Epidermal melanocyte (primary cell): ENCODE results near the gene TIMM29.
A peak's percentile ranks its signal among the peaks of the same experiment; 100 is the strongest.
"Not testable (repeated sequence)": the region's sequence is repeated elsewhere in the genome, so short reads cannot be mapped to it uniquely, and the experiment has no call there.

Experiments used
- DNase-seq: peaks from one replicate; pipeline ENCODE4 v3.0.0; 2011; ENCODE audit warnings: low spot score; ENCODE audit not compliant: insufficient read length

TIMM29 gene

GRCh38 chr19:10936661-10937084 is 8.1 kb downstream of the TIMM29 start:
- DNase-seq: peak; percentile 69

GRCh38 chr19:10941649-10942048 is 13.0 kb downstream of the TIMM29 start:
- not testable (repeated sequence) for DNase-seq

GRCh38 chr19:10943412-10943811 is 14.8 kb downstream of the TIMM29 start:
- not testable (repeated sequence) for DNase-seq

GRCh38 chr19:10945264-10945663 is 16.7 kb downstream of the TIMM29 start:
- DNase-seq: no peak

- DNase-seq: no peak
These were observed 18.5 kb downstream of the TIMM29 start for GRCh38 chr19:10946958-10947657.

- DNase-seq: no peak
These were observed 24.2 kb downstream of the TIMM29 start for GRCh38 chr19:10952809-10953208.

- DNase-seq: not testable (repeated sequence)
These were observed 30.8 kb downstream of the TIMM29 start for GRCh38 chr19:10959277-10959968.

GRCh38 chr19:10960314-10961072 is 31.9 kb downstream of the TIMM29 start, which contains the start of gene SMARCA4:
Gene SMARCA4, plus strand, starts transcription at chr19:10961030. Its CDS starts 23,122 bp downstream, at chr19:10984152.
- peak; percentile 94 for DNase-seq

GRCh38 chr19:10961073-10961860 is 32.7 kb downstream of the TIMM29 start:
- DNase-seq: no peak

- no peak for DNase-seq
These were observed 34.3 kb downstream of the TIMM29 start for GRCh38 chr19:10962863-10963262.

- no peak for DNase-seq
These were observed 35.3 kb downstream of the TIMM29 start for GRCh38 chr19:10963865-10964264.

GRCh38 chr19:10964903-10965302 is 36.3 kb downstream of the TIMM29 start:
- no peak for DNase-seq

- DNase-seq: no peak
These were observed 36.8 kb downstream of the TIMM29 start for GRCh38 chr19:10965398-10965797.

GRCh38 chr19:10966809-10967208 is 38.2 kb downstream of the TIMM29 start:
- no peak for DNase-seq

GRCh38 chr19:10968527-10969135 is 40.0 kb downstream of the TIMM29 start:
- DNase-seq: no peak

- no peak for DNase-seq
These were observed 42.6 kb downstream of the TIMM29 start for GRCh38 chr19:10971107-10971726.

- peak; percentile 82 for DNase-seq
These were observed 46.9 kb downstream of the TIMM29 start for GRCh38 chr19:10975374-10976130.

GRCh38 chr19:10976131-10976892 is 47.7 kb downstream of the TIMM29 start:
- DNase-seq: no peak

GRCh38 chr19:10977742-10978092 is 49.1 kb downstream of the TIMM29 start:
- DNase-seq: no peak
